HepG2 (cell line): ENCODE results near the gene RTP5. TPM values are rescaled to one million over a fixed set of nuclear protein-coding genes. Genes with fewer than 3 reads are reported as not detected.

Experiments
- ATAC-seq: fragments of 200-7000 bp; cut with Tn5 transposase; 3 replicates; pipeline ENCODE4 v1.9.1; 2020; ENCODE audit warnings: mild to moderate bottlenecking, moderate library complexity
- BruUV-seq: library from RNA; stranded (reverse); fragments of 400-500 nt; replicated peaks from 2 replicates; lab custom pipeline; 2021; lab: Mats Ljungman, UMichigan
- CTCF ChIA-PET: fragments of 300-600 bp; formaldehyde crosslinking; extraction: SDS; loops from one replicate; lab custom pipeline; 2021; ENCODE audit warnings: low total read pairs, inconsistent platforms, low intra/inter-chr PET ratio; lab: Yijun Ruan, JAX
- POLR2A ChIA-PET: fragments of 350-600 bp; sonication (Branson Sonifier 250); formaldehyde crosslinking; loops from one replicate; lab custom pipeline; 2020; ENCODE audit warnings: antibody characterized with exemption, inconsistent platforms; lab: Yijun Ruan, JAX
- DNase-seq: peaks from one replicate; pipeline ENCODE4 v3.0.0-alpha.2; 2015; ENCODE audit warnings: low spot score
- FAIRE-seq: peaks from 3 replicates; lab custom pipeline; 2011; peaks lifted over from hg19 to GRCh38; lab: Jason Lieb, UNC
- H2AFZ ChIP-seq: one replicate; pipeline ENCODE4 v1.6.1; 2011; ENCODE audit warnings: low read length, inconsistent platforms
- H3K27ac ChIP-seq: fragments of 300-600 bp; 3 replicates; pipeline ENCODE4 v1.8.0; 2011; ENCODE audit warnings: mixed run types, mild to moderate bottlenecking, mixed read lengths, low read length, inconsistent platforms; ENCODE audit not compliant: insufficient read depth; ENCODE audit errors: extremely low read length
- H3K27me3 ChIP-seq, 2 experiments: fragments of 200-600 bp in 1 of 2; 2 replicates in 1 of 2; 3 replicates in 1 of 2; pipeline versions ENCODE4 v1.6.0 to v1.8.0; 2011; ENCODE audit warnings: low read length in 2 of 2, mild to moderate bottlenecking in 2 of 2, moderate library complexity in 2 of 2, inconsistent platforms in 1 of 2; ENCODE audit not compliant: insufficient read depth in 2 of 2, control insufficient read depth in 1 of 2
- H3K36me3 ChIP-seq, 2 experiments: fragments of 200-600 bp in 1 of 2; replicated peaks in 1 of 2; 2 replicates in 1 of 2; 3 replicates in 1 of 2; pipeline versions ENCODE4 v1.5.1 to v1.8.0; 2011; ENCODE audit warnings: low read length in 2 of 2, inconsistent platforms in 1 of 2; ENCODE audit not compliant: insufficient read depth in 2 of 2, control insufficient read depth in 1 of 2
- H3K4me1 ChIP-seq: 2 replicates; pipeline ENCODE4 v1.5.1; 2012; ENCODE audit warnings: low read length, inconsistent platforms; ENCODE audit not compliant: insufficient read depth
- H3K4me2 ChIP-seq: 2 replicates; pipeline ENCODE4 v1.6.0; 2011; ENCODE audit warnings: low read depth, low read length, inconsistent platforms
- H3K4me3 ChIP-seq, 3 experiments: fragments of 200-600 bp in 1 of 3; sonication (generic), shearing (Covaris generic) in 1 of 3; replicated peaks in 1 of 3; 2 replicates each; pipeline ENCODE4 v1.5.1; 2011 to 2016; ENCODE audit warnings: low read length in 3 of 3, inconsistent platforms in 2 of 3, low read depth in 2 of 3, mild to moderate bottlenecking in 2 of 3, control low read depth in 1 of 3, mixed read lengths in 1 of 3; ENCODE audit not compliant: insufficient read depth in 1 of 3
- H3K79me2 ChIP-seq: one replicate; pipeline ENCODE4 v1.6.1; 2011; ENCODE audit warnings: low read length, inconsistent platforms; ENCODE audit not compliant: insufficient read depth
- H3K9ac ChIP-seq: 2 replicates; pipeline ENCODE4 v1.6.0; 2011; ENCODE audit warnings: mild to moderate bottlenecking, low read depth, low read length, inconsistent platforms; ENCODE audit not compliant: insufficient read depth
- H3K9me3 ChIP-seq: 2 replicates; pipeline ENCODE4 v1.5.1; 2012; ENCODE audit warnings: mild to moderate bottlenecking, low read length
- H4K20me1 ChIP-seq: 2 replicates; pipeline ENCODE4 v1.6.0; 2011; ENCODE audit warnings: inconsistent platforms, mild to moderate bottlenecking, low read length, moderate library complexity; ENCODE audit not compliant: insufficient read depth
- ESRRA ChIP-seq: sonication (generic); formaldehyde crosslinking; IDR thresholded peaks from 2 replicates; pipeline ENCODE4 v1.5.1; 2020; ENCODE audit warnings: mild to moderate bottlenecking, low read depth, missing genetic modification reagents
- PCBP1 ChIP-seq: fragments of 200-400 bp; formaldehyde crosslinking; IDR thresholded peaks from 2 replicates; pipeline ENCODE4 v1.6.1; 2017; ENCODE audit warnings: mild to moderate bottlenecking, low read depth, low read length, borderline replicate concordance
- SOX13 ChIP-seq, 3 experiments: fragments of 450-650 bp in 1 of 3; sonication (generic) in 1 of 3; formaldehyde crosslinking in 1 of 3; IDR thresholded peaks in 2 of 3; conservative IDR thresholded peaks in 1 of 3; 2 replicates each; pipeline versions ENCODE4 v1.5.0 to v1.6.1; 2016 to 2020; ENCODE audit warnings: antibody characterized with exemption in 1 of 3, mild to moderate bottlenecking in 1 of 3, missing compliant biosample characterization in 1 of 3, missing genetic modification reagents in 1 of 3, moderate library complexity in 1 of 3
- SOX5 ChIP-seq: IDR thresholded peaks from 2 replicates; pipeline ENCODE4 v1.6.1; 2016; ENCODE audit warnings: borderline replicate concordance
- ZNF20 ChIP-seq: sonication (generic); formaldehyde crosslinking; IDR thresholded peaks from 2 replicates; pipeline ENCODE4 v1.4.0; 2020; ENCODE audit warnings: mild to moderate bottlenecking, moderate library complexity, missing genetic modification reagents
- ZNF225 ChIP-seq: sonication (generic); formaldehyde crosslinking; IDR thresholded peaks from 2 replicates; pipeline ENCODE4 v1.4.0; 2020; ENCODE audit warnings: mild to moderate bottlenecking, missing genetic modification reagents
- ZNF446 ChIP-seq: sonication (generic); formaldehyde crosslinking; IDR thresholded peaks from 2 replicates; pipeline ENCODE4 v1.5.0; 2020; ENCODE audit warnings: mild to moderate bottlenecking, missing genetic modification reagents
- ZNF558 ChIP-seq: sonication (generic); formaldehyde crosslinking; IDR thresholded peaks from 2 replicates; pipeline ENCODE4 v1.9.0; 2022; ENCODE audit warnings: mild to moderate bottlenecking, missing genetic modification reagents, borderline replicate concordance
- WGBS: methylation state at CpG from one replicate; pipeline ENCODE4 v1.1.6; 2017; ENCODE audit warnings: low lambda C conversion rate; 5-methylcytosine and 5-hydroxymethylcytosine counted together
- in situ Hi-C: cut with HindIII; loops from 2 replicates; pipeline ENCODE4 v1.10.0; 2017; ENCODE audit warnings: low pct_unique_long_range_greater_than_20kb; ENCODE audit not compliant: extremely low pct_ligation_motif_present
- intact Hi-C: fragments of 100-400 bp; cut with micrococcal nuclease; formaldehyde crosslinking; loops from one replicate; pipeline ENCODE4 v1.10.0; 2022; ENCODE audit not compliant: unreplicated experiment
- polyA plus RNA-seq, 8 experiments: library from polyadenylated mRNA; depleted of rRNA in 3 of 8; stranded (reverse) in 7 of 8; unstranded in 1 of 8; fragments of >200 nt; fragmentation: Illumina TruSeq in 4 of 8; extraction: Trizol in 4 of 8; gene quantifications; 2 replicates each; pipeline versions ENCODE4 v1.2.1 to v1.2.3, GENCODE V29; 2011 to 2016; ENCODE audit warnings: low read depth in 4 of 8, missing spikeins in 1 of 8, mixed read lengths in 1 of 8; ENCODE audit not compliant: insufficient read depth in 1 of 8
- total RNA-seq, 5 experiments: library from RNA; depleted of rRNA; stranded (reverse); fragments of >200 nt; fragmentation: Illumina TruSeq; extraction: Trizol; gene quantifications; 2 replicates each; pipeline ENCODE4 v1.2.3, GENCODE V29; 2016; ENCODE audit warnings: low read depth in 1 of 5
- TF ChIP-seq, protein P1 (sequence below): conservative IDR thresholded peaks from 2 replicates; pipeline ENCODE4 v1.6.1; 2018; ENCODE audit warnings: missing genetic modification reagents

RTP5 gene
- total and polyA plus RNA-seq, 2 of the 13 experiments (the other 11 are each of a cell fraction or from before 2014, with no cell fraction given) = not detected

DNA sequence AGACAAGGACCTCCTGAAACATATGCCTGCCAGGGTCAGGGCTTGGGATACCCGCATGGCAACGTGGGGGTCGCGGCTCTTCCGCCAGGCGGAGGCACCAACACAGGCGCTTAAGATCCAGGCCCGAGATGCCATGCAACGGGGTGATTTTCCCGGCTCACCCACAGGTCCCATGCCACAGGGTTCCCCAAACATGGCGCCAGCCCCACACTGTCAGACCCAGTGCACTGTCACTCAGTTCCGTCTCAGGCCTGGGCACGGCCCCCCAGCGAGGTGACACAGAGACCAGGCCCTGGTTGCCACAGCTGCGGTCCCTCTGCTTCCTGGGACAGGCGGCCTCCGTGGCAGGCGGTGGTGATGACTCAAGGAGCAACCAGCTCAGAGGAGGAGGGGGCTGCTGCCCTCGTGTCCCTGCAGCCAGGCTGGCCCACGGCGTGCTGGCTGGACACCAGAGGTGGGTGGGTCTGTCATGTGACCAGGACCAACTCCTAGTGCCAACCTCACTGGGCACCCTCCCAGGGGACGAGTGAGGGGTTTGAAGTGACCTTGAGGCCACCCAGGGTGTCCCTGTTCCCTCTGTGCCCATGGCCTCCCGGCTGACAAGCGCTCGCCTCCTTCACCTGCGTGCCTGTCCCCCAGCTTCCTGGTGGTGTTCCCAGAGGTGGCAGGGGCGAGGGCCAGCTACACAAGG lies 15.7 kb upstream of the RTP5 start (continued):
- 0 out of 2 replicates have a peak, but pooled peaks have one; percentile 52 for TF ChIP-seq ZNF558 (CRISPR knock-in tag)
- no peak for TF ChIP-seq ZNF20
- TF ChIP-seq PCBP1 = no peak

DNA sequence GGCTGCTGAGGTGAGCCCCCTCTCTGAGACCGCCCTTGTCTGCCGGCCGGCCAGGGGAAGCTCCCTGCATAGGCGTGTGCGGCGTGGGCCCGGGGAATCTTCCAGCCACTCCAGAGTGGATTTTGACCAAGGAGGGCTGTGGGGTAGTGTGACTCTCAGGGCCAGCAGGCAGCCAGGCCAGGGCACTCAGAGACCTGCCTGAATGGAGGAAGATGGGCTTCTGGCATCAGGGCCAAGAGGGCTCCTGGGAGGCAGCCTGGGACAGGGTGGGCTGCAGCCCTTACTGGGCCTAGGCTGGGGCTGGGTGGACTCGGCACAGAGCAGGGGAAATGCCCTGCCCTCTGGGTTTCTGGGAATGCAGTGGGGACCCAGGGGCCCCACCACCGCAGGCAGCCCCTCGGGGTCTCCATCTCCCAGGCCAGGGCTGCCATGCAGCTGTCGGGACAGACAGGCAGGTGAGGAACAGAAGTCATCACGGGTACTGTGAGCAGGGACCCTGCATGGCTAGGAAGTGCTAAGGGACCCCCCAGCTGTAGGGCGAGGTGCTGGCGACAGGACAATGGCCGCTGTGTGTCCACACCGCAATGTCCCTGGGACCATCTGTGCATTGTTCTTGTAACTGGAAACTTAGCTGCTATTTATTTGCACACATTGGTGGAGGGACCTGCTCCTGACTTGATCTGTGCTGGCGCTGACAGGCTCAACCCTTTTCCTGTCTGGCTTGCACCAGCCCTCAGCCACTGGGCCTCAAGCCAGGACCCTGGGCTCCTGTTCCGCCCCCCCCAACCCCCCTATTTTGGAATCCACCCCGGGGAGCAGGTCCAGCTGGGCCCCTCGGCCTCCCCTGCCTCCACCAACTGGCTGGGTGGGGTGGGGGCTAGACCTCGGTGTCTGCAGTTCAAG lies 14.9 kb upstream of the RTP5 start:
- CTCF ChIA-PET = no interaction called here
- WGBS = 40% methylated on average over 10 of the region's 21 CpGs
- H3K9ac ChIP-seq = no peak overlapping the region
- no peaks in the 10 kb centered on the region for H3K79me2 ChIP-seq
- FAIRE-seq (no peak), DNase-seq (peak; percentile 46), ATAC-seq (no peak)
- intact Hi-C loops = no loop called here
- no peaks in the 10 kb centered on the region for H4K20me1 ChIP-seq
- H3K27me3 ChIP-seq = peaks cover 41 to 92% of the 10 kb centered on the region in 2 experiments; a peak in 4 of 5 replicates
- BruUV-seq = no TSS peak
- TF ChIP-seq ZNF446 (0 out of 2 replicates have a peak, but pooled peaks have one; percentile 42), ESRRA (CRISPR knock-in tag) (no peak), ZNF225 (CRISPR knock-in tag) (peak; percentile 17; the same call in 1 of the 2 replicates), SOX5 (CRISPR knock-in tag) (peak; percentile 59), SOX13 (IDR thresholded peaks at IDR 0.05) (no peak), SOX13 (CRISPR knock-in tag; conservative IDR thresholded peaks at IDR 0.05 in 1 of 2, IDR thresholded peaks at IDR 0.05 in 1 of 2) (peak in 1 of 2 experiments; percentile 78; a peak in 2 of 4 replicates)
- TF ChIP-seq, protein P1, sequence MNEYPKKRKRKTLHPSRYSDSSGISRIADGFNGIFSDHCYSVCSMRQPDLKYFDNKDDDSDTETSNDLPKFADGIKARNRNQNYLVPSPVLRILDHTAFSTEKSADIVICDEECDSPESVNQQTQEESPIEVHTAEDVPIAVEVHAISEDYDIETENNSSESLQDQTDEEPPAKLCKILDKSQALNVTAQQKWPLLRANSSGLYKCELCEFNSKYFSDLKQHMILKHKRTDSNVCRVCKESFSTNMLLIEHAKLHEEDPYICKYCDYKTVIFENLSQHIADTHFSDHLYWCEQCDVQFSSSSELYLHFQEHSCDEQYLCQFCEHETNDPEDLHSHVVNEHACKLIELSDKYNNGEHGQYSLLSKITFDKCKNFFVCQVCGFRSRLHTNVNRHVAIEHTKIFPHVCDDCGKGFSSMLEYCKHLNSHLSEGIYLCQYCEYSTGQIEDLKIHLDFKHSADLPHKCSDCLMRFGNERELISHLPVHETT (CRISPR knock-in tag) = no peak
- TF ChIP-seq, all 625 proteins: peak for 4
- H3K9me3 ChIP-seq = no peaks in the 10 kb centered on the region
- POLR2A ChIA-PET = no interaction called here
- no peak overlapping the region for H2AFZ ChIP-seq
- no peak overlapping the region for H3K4me2 ChIP-seq
- H3K27ac ChIP-seq = no peak overlapping the region
- peaks cover 22% of the 10 kb centered on the region for H3K4me1 ChIP-seq
- H3K36me3 ChIP-seq = no peaks in the 10 kb centered on the region
- in situ Hi-C loops = no loop called here
- H3K4me3 ChIP-seq = no peak overlapping the region
